Thyroid gland (tissue), 4 donors: ENCODE measurements around the gene PLET1. TPM values are rescaled to one million over a fixed set of nuclear protein-coding genes. Genes with fewer than 3 reads are reported as not detected.
A peak's percentile ranks its signal among the peaks of the same experiment; 100 is the strongest.

Experiments used
- DNase-seq, 2 donors: peaks; one replicate each; pipeline ENCODE4 v3.0.0-alpha.2; 2019
- H3K27ac ChIP-seq, 3 donors: fragments of 200-600 bp; sonication (generic); 1 replicate in 2 of 3; 2 replicates in 1 of 3; pipeline ENCODE4 v1.5.1; 2016 to 2019; ENCODE audit warnings: mild to moderate bottlenecking in 1 of 3, moderate library complexity in 1 of 3
- H3K27me3 ChIP-seq: fragments of 200-600 bp; sonication (generic); one replicate; pipeline ENCODE4 v1.5.1; 2019
- H3K36me3 ChIP-seq, 2 donors: fragments of 200-600 bp; sonication (generic); one replicate each; pipeline ENCODE4 v1.5.1; 2016 to 2019
- H3K4me1 ChIP-seq, 2 donors: fragments of 200-600 bp; sonication (generic); one replicate each; pipeline ENCODE4 v1.5.1; 2017 to 2019
- H3K4me3 ChIP-seq, 3 donors: fragments of 200-600 bp; sonication (generic); replicated peaks in 1 of 3; 1 replicate in 2 of 3; 2 replicates in 1 of 3; pipeline ENCODE4 v1.5.1; 2016; ENCODE audit warnings: mild to moderate bottlenecking in 1 of 3
- H3K9me3 ChIP-seq: fragments of 200-600 bp; sonication (generic); one replicate; pipeline ENCODE4 v1.5.1; 2017
- POLR2A ChIP-seq, 2 donors: fragments of 450-650 bp; IDR thresholded peaks; one replicate each; pipeline ENCODE4 v1.6.1; 2017; ENCODE audit warnings: antibody characterized with exemption in 2 of 2, mild to moderate bottlenecking in 2 of 2, moderate library complexity in 1 of 2
- WGBS, 2 donors: methylation state at CpG; one replicate each; pipeline ENCODE4 v1.1.5; 2017; 5-methylcytosine and 5-hydroxymethylcytosine counted together
- intact Hi-C: fragments of 100-400 bp; cut with DNase I; formaldehyde crosslinking; loops from one replicate; pipeline ENCODE4 v1.15.1; 2023
- total RNA-seq, 4 donors: library from RNA; depleted of rRNA; stranded (reverse); fragments of >200 nt; gene quantifications; one replicate each; pipeline ENCODE4 v1.2.3, GENCODE V29; 2016
- TF ChIP-seq, protein P1 (sequence below), 6 experiments: fragments of 200-600 bp in 3 of 6; fragments of 450-650 bp in 3 of 6; sonication (generic) in 3 of 6; IDR thresholded peaks; one replicate each; pipeline ENCODE4 v1.5.1; 2016 to 2019; ENCODE audit warnings: antibody characterized with exemption in 6 of 6, mild to moderate bottlenecking in 2 of 6, inconsistent platforms in 1 of 6, moderate library complexity in 1 of 6

Gene PLET1
- total RNA-seq, 4 donors from 2014 or later = not detected

DNA sequence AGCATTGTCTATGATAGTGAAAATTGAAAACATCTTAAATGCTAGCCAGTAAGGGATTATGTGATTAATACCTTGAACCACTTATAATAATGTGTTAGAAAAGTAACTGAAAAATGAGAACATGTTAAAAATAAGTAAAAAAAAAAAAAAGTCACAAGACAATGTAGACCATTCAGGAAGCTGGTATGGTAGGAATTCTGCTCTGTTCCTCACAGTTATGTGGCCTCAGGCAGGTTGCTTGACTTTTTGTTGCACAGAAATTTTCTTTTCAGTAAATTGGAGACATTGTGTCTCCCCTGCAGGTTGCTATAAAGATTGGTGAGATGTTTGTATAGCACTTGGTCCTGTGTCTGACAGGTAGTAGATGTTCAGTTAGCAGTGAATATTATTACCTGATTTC lies 17.3 kb upstream of the PLET1 start:
- no peak for DNase-seq
- no peaks in the 10 kb centered on the region for H3K27me3 ChIP-seq
- H3K9me3 ChIP-seq = no peaks in the 10 kb centered on the region
- H3K36me3 ChIP-seq = no peaks in the 10 kb centered on the region
- no peak overlapping the region for H3K4me3 ChIP-seq
- peaks cover 0 to 4% of the 10 kb centered on the region in 2 donors for H3K4me1 ChIP-seq
- H3K27ac ChIP-seq = no peak overlapping the region
- TF ChIP-seq, protein P1, sequence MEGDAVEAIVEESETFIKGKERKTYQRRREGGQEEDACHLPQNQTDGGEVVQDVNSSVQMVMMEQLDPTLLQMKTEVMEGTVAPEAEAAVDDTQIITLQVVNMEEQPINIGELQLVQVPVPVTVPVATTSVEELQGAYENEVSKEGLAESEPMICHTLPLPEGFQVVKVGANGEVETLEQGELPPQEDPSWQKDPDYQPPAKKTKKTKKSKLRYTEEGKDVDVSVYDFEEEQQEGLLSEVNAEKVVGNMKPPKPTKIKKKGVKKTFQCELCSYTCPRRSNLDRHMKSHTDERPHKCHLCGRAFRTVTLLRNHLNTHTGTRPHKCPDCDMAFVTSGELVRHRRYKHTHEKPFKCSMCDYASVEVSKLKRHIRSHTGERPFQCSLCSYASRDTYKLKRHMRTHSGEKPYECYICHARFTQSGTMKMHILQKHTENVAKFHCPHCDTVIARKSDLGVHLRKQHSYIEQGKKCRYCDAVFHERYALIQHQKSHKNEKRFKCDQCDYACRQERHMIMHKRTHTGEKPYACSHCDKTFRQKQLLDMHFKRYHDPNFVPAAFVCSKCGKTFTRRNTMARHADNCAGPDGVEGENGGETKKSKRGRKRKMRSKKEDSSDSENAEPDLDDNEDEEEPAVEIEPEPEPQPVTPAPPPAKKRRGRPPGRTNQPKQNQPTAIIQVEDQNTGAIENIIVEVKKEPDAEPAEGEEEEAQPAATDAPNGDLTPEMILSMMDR (IDR thresholded peaks at IDR 0.05) = no peak
- no peak for TF ChIP-seq POLR2A (IDR thresholded peaks at IDR 0.05)
- intact Hi-C loops = no loop called here

DNA sequence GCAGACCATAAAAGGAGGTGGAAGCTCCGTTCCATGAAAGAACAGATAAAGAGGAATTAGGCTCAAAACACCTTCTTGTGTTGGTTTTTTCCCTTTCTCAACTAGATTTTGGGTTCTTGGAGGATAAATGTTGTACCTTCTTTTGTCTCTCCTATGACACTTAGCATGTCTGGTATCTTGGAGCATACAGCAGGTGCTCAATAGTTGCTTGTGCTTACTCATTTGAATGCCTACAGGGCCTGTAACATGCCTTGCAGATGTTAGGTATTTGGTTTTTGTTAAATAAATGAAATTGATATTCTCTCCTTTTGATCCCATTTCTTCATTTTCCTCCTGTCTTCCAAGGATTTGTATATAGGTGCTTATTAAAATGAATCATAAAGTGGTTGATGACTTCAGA lies 16.4 kb upstream of the PLET1 start:
- 90 to 95% methylated on average over 1 of the region's 1 CpG for WGBS, 2 donors
- peaks cover 0 to 4% of the 10 kb centered on the region in 2 donors for H3K4me1 ChIP-seq
- H3K27me3 ChIP-seq = no peaks in the 10 kb centered on the region
- no peak overlapping the region for H3K4me3 ChIP-seq
- H3K36me3 ChIP-seq = no peaks in the 10 kb centered on the region
- no peak overlapping the region for H3K27ac ChIP-seq
- H3K9me3 ChIP-seq = no peaks in the 10 kb centered on the region
- TF ChIP-seq, protein P1 (IDR thresholded peaks at IDR 0.05) = no peak
- no peak for TF ChIP-seq POLR2A (IDR thresholded peaks at IDR 0.05)
- intact Hi-C loops = no loop called here
- no peak for DNase-seq

DNA sequence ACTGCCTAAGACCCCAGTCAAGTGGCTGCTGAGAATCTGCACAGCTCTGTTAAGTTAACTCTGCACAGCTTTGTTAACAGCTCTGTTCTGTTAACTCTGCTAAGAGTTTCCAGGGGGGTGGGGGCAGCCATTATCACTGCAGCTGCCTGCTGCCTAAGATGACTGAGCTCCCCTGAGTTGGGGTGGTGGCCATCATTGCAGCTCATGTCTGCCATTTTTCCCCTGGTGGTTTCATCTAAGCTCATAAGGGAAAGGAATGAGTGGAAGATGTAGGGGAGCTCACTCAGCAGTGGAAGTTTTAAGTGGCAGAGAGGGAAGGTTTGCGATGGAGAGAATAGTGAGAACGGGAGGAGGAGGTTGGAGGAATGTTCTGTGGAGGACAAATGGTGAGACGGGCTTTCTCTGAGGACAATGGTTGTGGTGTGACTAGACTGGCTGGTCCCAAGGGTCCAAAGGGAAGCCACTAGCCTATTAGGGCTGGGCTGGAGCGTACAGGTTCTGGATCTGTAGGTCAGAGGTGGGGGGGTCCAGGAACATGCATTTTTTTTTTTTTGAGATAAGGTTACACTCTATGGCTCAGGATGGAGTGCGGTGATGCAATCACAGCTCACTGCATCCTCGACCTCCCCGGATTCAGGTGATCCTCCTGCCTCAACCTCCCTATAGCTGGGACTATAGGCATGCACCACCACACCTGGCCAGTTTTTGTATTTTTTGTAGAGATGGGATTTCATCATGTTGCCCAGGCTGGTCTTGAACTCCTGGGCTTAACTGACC lies 13.5 kb upstream of the PLET1 start:
- no peak for DNase-seq
- Histone ChIP-seq H3K36me3 (no peaks in the 10 kb centered on the region), H3K27me3 (no peaks in the 10 kb centered on the region), H3K9me3 (no peaks in the 10 kb centered on the region), H3K4me3 (no peak overlapping the region), H3K4me1 (no peaks in the 10 kb centered on the region), H3K27ac (no peak overlapping the region)
- intact Hi-C loops = no loop called here
- no peak for TF ChIP-seq POLR2A (IDR thresholded peaks at IDR 0.05)
- TF ChIP-seq, protein P1 (IDR thresholded peaks at IDR 0.05) = no peak
- WGBS, 2 donors = 86 to 91% methylated on average over 7 of the region's 7 CpGs

DNA sequence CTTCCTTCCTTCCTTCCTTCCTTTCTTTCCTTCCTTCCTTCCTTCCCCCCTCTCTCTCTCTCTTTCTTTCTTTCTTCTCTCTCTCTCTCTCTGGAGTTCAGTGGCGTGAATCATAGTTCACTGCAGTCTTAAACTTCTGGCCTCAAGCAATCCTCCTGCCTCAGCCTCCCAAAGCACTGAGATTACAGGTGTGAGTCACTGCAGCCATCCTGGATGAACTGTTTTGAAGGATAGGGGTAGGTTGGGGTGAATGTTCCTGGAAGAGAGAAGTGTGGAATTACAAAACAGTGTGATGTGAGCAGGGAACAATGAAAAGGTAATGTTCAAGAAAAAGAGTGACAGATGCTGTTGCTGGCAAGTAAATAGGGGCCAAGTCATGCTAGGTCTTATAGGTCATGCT lies 12.4 kb upstream of the PLET1 start:
- intact Hi-C loops = no loop called here
- DNase-seq = no peak
- H3K9me3 ChIP-seq = no peaks in the 10 kb centered on the region
- H3K4me1 ChIP-seq = no peaks in the 10 kb centered on the region
- TF ChIP-seq POLR2A (IDR thresholded peaks at IDR 0.05) = no peak
- TF ChIP-seq, protein P1 (IDR thresholded peaks at IDR 0.05) = no peak
- no peaks in the 10 kb centered on the region for H3K27me3 ChIP-seq
- 94 to 95% methylated on average over 1 of the region's 1 CpG for WGBS, 2 donors
- no peak overlapping the region for H3K4me3 ChIP-seq
- H3K36me3 ChIP-seq = no peaks in the 10 kb centered on the region
- H3K27ac ChIP-seq = no peak overlapping the region

DNA sequence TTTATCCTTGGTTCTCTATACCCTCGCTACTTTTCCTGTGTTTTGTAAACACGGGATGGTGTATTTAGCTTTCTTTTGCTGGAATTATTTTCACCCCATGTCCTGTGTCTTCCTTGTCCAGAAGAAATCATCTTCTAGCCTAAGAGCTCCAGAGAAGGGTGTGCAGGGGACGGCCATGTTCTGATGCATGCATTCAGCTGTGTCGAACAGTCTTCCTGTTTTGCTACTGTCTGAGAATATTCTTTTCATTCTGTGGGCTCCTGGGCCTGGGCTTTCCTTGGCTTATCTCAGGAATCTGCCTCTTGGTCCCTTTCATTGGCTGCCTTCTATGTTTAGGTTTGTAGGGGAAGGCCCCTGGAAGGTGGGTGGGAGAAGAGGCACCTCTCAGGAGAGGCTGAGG lies 10.6 kb upstream of the PLET1 start:
- TF ChIP-seq POLR2A (IDR thresholded peaks at IDR 0.05) = no peak
- TF ChIP-seq, protein P1 (IDR thresholded peaks at IDR 0.05) = no peak
- no peaks in the 10 kb centered on the region for H3K27me3 ChIP-seq
- no peak for DNase-seq
- no peaks in the 10 kb centered on the region for H3K36me3 ChIP-seq
- intact Hi-C loops = no loop called here
- H3K4me1 ChIP-seq = no peaks in the 10 kb centered on the region
- no peaks in the 10 kb centered on the region for H3K9me3 ChIP-seq
- 89 to 91% methylated on average over 4 of the region's 4 CpGs for WGBS, 2 donors
- H3K4me3 ChIP-seq = no peak overlapping the region
- peak overlapping the region in 1 of 3 donors; percentile 30 for H3K27ac ChIP-seq
